ENCODE results near the gene CELF4.
"Not testable (repeated sequence)": the region's sequence is repeated elsewhere in the genome, so short reads cannot be mapped to it uniquely, and the experiment has no call there.

The CELF4 gene

GRCh38 chr18:37383846-37384595 is 181.6 kb downstream of the CELF4 start:
- DNase-seq: no peak

GRCh38 chr18:37383036-37383785 is 182.4 kb downstream of the CELF4 start:
- no peak for DNase-seq

- DNase-seq: no peak
Observed at GRCh38 chr18:37381554-37381953, 184.0 kb downstream of the CELF4 start.

GRCh38 chr18:37380546-37381110 is 185.0 kb downstream of the CELF4 start:
- no peak for DNase-seq

- no peak for DNase-seq
Observed at GRCh38 chr18:37378336-37379010, 187.1 kb downstream of the CELF4 start.

GRCh38 chr18:37375181-37375580 is 190.4 kb downstream of the CELF4 start:
- no peak for DNase-seq

- DNase-seq: no peak
Observed at GRCh38 chr18:37368110-37368954, 197.3 kb downstream of the CELF4 start.

GRCh38 chr18:37364237-37364636 is 201.4 kb downstream of the CELF4 start:
- no peak for DNase-seq

GRCh38 chr18:37362158-37362890 is 203.3 kb downstream of the CELF4 start:
- DNase-seq: no peak

GRCh38 chr18:37361335-37362157 is 204.1 kb downstream of the CELF4 start:
- DNase-seq: no peak

GRCh38 chr18:37358061-37358460 is 207.5 kb downstream of the CELF4 start:
- DNase-seq: not testable (repeated sequence)

- no peak for DNase-seq
Observed at GRCh38 chr18:37355772-37356171, 209.8 kb downstream of the CELF4 start.

- no peak for DNase-seq
Observed at GRCh38 chr18:37351110-37351509, 214.5 kb downstream of the CELF4 start.

- no peak for DNase-seq
Observed at GRCh38 chr18:37348729-37349128, 216.9 kb downstream of the CELF4 start.

- DNase-seq: no peak
Observed at GRCh38 chr18:37346048-37346447, 219.6 kb downstream of the CELF4 start.

GRCh38 chr18:37343542-37343851 is 222.1 kb downstream of the CELF4 start:
- no peak for DNase-seq

- no peak for DNase-seq
Observed at GRCh38 chr18:37341473-37342086, 224.0 kb downstream of the CELF4 start.

- DNase-seq: no peak
Observed at GRCh38 chr18:37341016-37341415, 224.6 kb downstream of the CELF4 start.

GRCh38 chr18:37339701-37340215 is 225.8 kb downstream of the CELF4 start:
- no peak for DNase-seq

- no peak for DNase-seq
Observed at GRCh38 chr18:37336568-37337285, 228.9 kb downstream of the CELF4 start.

All from activated T-cell treated with anti-CD3 and anti-CD28 coated beads for 4 hours (primary cell).